Ramos (cell line): ENCODE measurements around the gene RERE.
"Not testable (repeated sequence)": the region's sequence is repeated elsewhere in the genome, so short reads cannot be mapped to it uniquely, and the experiment has no call there.

Experiments
- in situ Hi-C: fragments of 300-500 bp; cut with MboI; formaldehyde crosslinking; loops from one replicate; pipeline ENCODE4 v1.14.3; 2022; ENCODE audit warnings: low sequenced_read_pairs; ENCODE audit not compliant: unreplicated experiment

The RERE gene

DNA sequence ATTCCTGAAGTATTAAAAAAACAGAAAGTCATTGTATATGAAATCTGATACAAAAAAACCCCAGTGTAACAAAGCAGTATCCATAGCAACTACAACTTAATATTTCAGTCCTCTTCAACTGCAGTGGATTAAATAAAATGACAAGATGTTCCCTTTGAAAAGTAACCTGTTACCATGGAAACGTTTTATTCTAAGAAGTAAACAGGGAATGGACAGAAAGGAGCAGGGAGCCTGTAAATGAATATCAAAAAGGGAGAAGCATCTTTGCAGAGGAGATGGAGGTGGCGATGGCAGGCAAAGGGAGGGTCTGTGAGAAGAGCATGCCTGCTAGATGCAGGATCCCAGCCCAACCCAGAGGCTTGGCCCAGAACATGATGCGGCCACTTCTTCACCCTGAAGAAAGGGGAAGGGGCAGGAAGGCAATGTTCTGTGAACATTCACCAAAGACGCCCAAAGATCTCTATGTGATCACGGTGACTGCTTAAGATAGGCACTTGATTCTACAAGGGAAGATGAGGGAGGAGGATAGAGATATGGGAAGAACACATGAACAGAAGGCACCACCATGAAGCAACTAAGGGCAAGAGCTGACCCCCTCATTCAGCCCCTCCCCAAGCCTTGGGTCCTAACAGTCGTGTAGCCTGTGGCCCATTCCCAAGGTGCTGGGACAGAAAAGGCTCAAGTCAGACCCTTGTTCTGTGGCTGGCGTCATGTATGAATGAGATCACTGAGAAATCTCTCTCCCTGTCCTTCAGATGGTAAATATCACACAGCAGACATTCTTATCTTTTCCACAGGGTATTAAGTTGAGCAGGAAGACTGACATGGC is 299.6 kb downstream of the RERE start:
- in situ Hi-C loops = no loop called here

DNA sequence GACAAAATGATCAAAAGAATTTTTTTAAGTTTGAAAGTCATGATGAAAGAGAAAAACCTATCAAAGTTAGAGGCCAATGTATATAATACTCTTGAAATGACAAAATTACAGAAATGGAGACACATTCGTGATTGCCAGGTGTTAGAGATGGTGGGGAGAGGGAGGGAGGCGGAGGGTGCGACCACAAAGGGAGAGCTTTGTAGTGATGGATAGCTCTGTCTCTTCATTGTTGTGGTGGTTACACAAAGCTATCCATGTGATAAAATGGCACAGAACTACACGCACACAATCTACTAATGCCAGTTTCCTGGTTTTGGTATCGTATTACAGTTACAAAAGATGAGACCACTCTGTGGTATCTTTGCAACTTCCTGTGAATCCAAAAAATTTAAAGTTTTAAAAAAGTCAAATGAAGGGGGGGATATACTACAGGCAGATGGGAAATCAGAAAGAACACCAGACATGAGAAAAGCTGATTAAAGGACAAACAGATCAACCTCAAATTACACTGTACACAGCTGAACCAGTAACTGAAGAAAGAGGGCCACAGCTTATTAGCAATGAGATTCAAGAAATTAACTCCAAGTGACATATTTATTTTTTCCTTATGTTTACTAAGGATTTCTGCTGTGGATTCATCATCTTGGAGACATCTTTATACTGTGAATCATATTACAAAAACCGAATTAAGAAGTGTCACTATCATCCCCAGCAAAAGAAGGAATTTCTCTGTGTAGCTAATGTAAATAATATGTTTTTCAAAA is 300.5 kb downstream of the RERE start:
- in situ Hi-C loops = no loop called here

DNA sequence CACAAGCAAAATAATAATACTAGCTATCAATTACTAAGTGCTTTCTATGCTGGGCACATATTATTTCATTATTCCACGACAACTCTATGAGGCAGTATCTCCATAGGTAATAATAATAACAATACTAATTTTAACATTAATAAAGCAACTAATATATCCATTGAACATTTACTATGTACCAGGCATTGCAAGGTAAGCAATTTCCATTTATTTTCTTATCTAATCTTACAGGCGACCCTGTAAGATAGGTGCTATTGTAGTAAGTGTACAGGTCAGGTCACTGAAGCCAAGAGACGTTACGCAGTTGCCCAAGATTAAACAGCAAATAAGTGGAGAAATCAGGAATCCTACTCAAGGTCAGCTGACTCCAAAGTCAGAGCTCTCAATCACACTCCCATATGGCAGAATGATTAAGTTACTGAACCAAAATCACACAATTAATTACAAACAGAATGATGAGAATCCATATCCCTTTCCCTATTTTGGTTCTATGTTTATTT is 301.1 kb downstream of the RERE start:
- in situ Hi-C loops = no loop called here

DNA sequence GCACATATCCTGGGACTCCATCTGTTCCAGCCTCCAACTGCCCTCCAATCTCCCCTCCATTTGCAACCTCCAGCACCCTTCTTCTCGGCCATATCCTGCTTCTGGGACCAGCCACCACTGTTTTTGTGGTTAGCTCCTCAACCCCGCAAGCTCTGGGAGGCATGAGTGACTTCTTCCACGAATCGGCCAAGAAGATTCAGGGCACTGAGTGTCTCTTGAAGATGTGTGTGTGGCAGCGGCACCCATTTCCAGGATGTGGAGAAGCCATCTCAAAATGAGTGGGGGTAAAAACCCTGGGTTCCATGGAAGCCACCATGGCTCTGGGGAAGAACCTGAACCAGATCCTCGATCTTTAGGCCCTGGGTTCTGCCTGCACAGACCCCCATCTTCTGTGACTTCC is 304.9 kb downstream of the RERE start:
- in situ Hi-C loops = no loop called here

DNA sequence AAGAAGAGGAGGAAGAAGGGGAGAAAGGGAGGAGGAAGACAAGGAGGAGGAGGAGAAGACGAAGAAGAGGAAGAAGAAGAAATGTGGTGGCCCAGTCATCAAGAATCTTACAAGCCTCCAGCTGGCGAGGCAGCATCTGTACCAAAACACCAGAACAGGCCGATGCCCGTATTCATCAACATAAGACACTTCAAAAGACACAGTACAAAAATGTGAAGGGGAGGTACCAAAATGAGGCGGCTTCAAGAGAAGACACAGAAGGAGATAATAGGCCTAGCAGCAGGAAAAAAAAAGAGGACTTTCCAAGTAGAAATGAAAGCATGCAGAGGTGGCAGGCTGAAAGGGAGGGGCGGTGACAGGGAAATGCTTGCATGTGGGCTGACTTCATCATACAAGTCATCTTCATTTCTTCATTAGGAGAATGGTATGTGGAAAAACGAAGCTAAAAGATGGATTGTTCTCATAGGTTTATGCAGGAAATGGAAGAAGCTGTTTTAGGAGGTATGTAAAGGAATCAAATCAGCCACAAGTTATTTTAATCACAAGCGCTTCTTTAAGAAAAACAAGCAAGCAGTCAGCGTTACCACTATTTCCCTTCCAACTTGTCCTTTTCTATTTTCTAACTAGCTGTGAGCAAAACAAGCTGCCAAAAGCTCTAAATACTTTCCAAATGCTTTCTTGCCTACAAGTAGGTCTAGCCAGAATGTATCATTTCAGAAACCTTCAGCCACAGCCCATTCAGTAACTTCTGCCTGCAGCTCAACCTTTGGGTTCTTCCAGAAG is 307.2 kb downstream of the RERE start:
- in situ Hi-C loops = no loop called here

DNA sequence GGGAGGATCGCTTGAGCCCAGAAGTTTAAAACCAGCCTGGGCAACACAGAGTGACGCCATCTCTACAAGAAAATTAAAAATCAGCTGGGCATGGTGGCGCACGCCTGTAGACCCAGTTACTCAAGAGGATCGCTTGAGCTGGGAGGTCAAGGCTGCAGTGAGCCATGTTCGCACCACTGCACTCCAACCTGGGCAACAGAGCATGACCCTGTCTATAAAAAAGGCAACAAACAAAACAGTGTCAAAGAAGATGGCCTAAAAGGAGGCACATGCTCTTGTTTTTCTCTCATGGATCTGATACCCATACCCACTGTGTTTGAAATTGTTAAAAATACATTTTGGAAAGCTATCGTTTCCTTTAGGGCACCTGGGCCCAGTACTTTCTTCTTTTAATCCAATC is 307.9 kb downstream of the RERE start:
- in situ Hi-C loops = no loop called here

DNA sequence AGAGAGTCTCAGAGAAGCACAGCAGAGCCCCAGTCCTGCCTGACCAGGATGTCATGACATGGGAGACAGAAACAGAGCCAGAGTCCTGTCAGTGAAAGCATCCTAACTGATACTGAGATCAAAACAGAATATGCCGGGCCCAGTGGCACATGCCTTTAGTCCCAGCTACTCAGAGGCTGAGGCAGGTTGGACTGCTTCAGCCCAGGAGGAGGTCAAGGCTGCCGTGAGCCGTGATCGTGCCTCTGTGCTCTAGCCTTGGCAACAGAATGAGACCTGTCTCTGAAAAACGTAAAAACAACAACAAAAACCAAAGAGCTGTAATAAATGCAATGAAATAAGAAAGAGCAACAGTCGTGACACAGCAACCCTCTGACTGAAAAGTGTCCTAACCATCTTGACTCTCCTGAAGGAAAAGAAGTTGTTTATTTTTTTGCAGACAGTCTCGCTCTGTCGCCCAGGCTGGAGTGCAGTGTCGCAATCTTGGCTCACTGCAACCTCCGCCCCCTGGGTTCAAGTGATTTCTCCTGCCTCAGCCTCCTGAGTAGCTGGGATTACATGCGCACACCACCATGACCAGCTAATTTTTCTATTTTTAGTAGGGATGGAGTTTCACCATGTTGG is 310.3 kb downstream of the RERE start:
- in situ Hi-C loops = no loop called here

DNA sequence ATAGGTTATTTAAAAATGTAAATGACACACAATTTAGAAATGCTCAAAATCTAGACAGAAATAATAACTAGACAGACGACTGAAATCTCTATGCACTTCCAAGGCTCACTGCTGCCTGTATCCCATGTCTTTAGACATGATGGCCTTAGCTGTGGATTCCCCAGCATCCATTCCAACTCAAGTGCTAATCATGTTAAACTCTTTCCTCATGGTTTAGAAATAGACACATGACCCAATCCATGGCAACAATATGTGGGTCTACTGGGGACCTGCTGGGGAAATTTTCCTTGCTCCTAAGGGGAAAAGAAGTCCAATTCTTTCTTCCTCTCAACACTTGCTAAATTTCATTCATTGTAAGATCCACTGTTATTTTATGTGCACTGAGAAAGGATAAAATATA is 311.0 kb downstream of the RERE start:
- in situ Hi-C loops = no loop called here

DNA sequence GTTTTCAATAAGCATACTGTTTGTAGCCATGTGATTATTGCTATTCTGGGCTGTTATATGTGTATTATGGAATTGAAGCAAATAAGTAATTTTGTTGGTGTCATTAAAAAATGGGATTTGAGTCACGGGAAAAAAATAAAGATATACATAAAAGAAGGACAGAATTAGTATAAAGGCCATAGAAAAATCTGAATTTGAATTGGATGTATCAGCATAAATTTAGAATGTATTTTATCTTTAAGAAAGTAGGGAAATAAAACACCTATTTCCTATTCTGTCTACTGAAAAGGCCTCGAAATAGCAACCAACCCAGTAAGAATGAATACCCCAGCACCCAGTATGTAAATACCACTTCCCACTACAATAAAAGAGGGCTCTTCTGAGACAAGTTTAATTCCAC is 313.6 kb downstream of the RERE start:
- in situ Hi-C loops = no loop called here

DNA sequence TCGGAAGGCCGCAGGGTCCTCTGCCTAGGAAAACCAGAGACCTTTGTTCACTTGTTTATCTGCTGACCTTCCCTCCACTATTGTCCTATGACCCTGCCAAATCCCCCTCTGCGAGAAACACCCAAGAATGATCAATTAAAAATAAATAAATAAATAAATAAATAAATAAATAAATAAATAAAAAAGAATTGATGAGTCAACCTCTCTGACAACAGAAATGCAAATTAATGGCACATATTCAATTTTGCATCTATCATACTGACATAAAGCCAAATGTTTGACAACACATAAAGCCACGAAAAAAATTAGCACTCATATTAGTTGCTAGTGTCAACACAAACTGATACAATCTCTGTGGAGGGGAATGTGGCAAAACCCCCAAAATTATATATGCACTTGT is 314.5 kb downstream of the RERE start:
- in situ Hi-C loops = not testable (repeated sequence)

DNA sequence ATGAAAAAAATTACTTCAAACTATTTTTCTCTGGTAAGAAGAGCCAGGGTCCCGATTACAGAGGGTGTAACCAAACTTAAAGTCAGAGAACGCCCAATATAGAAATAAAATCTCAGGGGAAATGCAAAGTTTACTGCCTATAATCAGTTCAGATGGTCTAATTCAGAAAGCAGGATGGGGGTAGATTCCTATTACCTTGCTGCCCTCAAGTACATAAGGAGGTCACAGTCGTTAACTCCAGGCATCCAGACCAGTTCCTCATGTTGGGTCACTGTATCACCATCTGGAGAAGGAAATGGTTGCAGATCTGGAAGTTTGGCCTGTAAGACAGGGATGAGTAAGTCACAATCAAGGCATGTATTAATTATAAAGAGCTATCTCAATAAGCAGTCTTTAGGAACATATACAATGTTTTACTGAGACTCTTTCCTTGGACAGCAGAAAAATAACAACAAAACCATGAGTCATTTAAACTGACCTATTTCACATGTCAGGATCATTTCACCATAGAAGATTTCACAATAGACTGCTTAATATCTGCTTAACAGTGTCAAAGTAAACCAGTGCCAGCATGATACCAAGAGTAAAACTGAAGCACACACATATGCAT is 320.1 kb downstream of the RERE start:
- in situ Hi-C loops = no loop called here

DNA sequence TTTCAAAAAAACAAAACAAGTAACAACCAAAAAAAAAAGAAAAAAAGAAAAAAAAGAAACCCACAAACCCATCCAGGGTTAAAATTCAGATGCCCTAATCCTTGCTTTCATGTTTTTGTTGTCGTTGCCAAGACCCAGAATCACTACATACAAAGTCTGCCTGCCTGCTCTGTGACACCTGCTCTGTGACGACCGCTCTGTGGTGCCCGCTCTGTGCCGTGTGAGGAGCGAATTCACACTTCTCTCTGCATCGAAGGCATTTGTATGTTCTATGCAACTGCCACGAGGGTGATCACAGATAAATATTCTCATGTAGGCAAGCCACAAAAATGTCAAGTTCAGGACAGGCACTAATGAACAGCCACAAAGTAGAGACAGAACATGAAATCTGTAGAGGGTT is 321.0 kb downstream of the RERE start:
- in situ Hi-C loops = no loop called here

DNA sequence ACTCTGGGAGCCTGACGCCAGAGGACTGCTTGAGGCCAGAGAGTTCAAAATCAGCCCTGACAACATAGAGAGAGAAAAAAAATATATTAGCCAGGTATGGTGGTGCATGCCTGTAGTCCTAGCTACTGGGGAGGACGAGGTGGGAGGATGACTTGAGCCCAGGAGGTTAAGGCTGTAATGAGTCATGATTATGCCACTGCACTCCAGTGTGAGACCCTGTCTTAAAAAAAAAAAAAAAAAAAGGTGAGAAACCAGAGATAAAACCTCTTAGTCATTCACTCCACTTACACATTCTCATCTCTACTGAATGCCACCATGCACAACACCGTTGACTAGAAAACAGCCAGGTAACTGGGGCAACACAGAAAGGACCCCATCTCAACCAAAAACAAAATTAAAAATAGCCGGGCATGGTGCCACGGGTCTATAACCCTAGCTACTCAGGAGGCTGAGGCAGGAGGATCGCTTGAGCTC is 321.5 kb downstream of the RERE start:
- in situ Hi-C loops = no loop called here

DNA sequence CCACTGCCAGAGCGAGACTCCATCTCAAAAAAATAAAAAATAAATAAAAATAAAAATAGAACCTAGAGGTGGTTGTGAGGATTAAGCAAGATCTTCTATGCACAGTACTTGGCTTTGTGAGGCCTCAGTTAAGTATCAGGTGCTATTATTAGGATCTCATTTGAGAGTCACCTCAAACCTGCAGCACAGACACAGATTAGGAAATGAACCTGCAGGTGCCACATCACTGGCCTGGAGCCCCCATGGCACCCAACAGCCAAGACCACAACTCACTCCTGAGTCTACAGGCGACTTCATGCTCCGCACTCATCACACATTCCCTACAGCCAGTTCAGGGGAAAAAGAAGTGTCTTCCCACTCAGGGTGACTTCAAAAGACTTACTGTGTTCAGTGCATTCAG is 322.8 kb downstream of the RERE start:
- in situ Hi-C loops = no loop called here

DNA sequence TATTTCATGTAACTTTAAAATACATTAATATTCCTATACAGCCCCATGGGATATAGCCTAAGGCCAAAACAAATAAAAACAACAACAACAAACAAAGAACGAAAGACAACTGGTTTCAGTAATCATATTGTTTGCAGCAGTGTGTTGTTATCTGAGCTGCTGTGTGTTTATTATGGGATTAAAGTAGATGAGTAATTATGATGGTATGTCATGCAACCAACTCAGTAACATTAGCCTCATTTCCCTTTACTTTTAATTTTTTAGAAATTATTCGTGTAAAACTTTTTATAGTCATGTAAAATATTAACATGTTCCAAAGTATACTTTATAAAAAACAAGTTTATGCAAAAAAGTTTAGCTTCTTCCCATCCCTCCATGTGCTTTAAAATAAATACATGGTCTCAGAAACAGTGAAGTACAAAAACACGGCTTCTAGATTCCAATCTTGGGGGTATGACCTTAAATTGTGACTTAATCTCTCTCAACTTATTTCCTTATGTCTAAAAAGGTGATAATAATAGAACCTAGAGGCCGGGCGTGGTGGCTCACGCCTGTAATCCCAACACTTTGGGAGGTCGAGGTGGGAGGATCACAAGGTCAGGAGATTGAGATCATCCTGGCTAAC is 323.4 kb downstream of the RERE start:
- in situ Hi-C loops = no loop called here

DNA sequence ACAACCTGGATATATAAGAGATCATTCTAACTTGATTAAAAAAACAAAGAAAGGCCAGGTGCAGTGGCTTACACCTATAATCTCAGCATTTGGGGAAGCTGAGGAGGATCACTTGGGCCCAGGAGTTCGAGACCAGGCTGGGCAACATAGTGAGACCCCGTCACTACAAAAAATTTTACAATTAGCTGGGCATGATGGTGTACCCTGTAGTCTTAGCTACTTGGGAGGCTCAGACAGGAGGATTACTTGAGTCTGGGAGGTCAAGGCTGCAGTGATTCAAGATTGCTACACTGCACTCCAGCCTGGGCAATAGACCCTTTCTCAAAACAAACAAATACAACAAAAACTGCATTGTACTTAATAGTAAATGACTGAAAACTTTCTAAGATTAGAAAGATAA is 330.2 kb downstream of the RERE start:
- in situ Hi-C loops = no loop called here

DNA sequence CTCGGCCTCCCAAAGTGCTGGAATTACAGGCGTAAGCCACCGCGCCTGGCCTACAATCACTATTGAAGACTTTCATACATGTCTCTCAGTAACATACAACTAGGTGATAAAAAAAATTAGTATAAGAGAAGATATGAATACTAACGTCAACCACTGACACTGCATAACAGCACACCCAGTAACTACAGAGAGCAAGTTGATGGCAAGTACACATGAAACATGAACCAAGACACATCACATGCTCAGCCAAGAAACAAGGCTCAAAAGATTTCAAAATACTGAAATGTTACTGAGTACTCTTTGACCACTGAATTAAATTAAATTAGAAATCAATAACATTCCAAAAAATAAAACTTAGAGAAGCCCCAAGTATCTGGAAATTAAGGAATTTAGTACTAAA is 331.4 kb downstream of the RERE start:
- in situ Hi-C loops = no loop called here

DNA sequence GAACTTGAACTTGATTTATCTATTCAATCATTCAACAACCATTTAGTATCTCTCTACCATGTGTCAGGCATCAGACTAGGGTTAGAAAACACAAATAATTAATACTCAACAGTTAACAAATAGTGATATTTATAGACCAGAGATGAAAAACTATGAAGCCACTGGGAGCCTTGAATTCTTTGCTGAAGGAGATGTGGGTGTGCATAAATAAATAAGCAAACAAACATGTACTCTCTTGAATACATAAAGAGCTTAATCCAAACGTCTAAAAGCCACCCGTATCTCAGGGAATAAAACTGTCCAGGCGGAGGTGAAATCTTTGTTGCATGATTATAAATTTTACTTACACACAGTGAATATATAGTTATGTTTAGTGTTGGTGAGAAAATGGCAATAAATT is 333.9 kb downstream of the RERE start:
- in situ Hi-C loops = no loop called here

DNA sequence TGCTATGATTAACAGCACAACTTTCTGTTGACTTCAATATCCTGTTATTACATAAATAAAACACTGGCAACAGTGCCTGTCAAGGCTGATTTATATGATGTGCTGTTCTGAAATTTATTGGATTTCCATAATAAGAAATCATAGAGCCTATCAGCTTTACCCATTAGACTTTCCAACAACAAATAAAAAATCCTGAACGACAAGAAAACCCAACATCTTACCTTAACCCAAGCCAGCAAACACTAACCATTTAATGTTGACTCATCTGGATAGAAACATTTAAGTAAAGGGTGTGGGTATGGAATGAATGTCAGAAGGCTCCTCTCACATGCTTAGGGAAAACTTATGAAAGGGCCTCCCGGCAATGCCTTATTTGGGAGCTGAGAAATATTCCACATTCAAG is 334.5 kb downstream of the RERE start:
- in situ Hi-C loops = no loop called here
